SK-N-SH treated with all-trans-retinoic acid at 6 μM for 48 hours (cell line): ENCODE data around the gene CSN3.

Experiments
- ATAC-seq: fragments of 200-7000 bp; cut with Tn5 transposase; 3 replicates; pipeline ENCODE4 v1.9.1; 2020; ENCODE audit warnings: mild to moderate bottlenecking, moderate library complexity
- ARNTL ChIP-seq: fragments of 450-650 bp; formaldehyde crosslinking; IDR thresholded peaks from 2 replicates; pipeline ENCODE4 v1.5.0; 2020; ENCODE audit warnings: low read depth, mild to moderate bottlenecking, moderate library complexity, borderline replicate concordance
- BACH2 ChIP-seq: fragments of 250-450 bp; sonication (Bioruptor Pico); IDR thresholded peaks from 2 replicates; pipeline ENCODE4 v1.9.0; 2021; ENCODE audit warnings: mild to moderate bottlenecking, borderline replicate concordance
- CSDC2 ChIP-seq: fragments of 250-450 bp; sonication (Bioruptor Pico); IDR thresholded peaks from 2 replicates; pipeline ENCODE4 v1.5.0; 2020; ENCODE audit warnings: mild to moderate bottlenecking, moderate library complexity
- ISL1 ChIP-seq: fragments of 250-450 bp; sonication (Bioruptor Pico); IDR thresholded peaks from 2 replicates; pipeline ENCODE4 v2.1.2; 2022; ENCODE audit warnings: mild to moderate bottlenecking, moderate library complexity
- OSR1 ChIP-seq: fragments of 250-450 bp; sonication (Bioruptor Pico); IDR thresholded peaks from 2 replicates; pipeline ENCODE4 v1.8.0; 2022; ENCODE audit warnings: moderate library complexity, mild to moderate bottlenecking, inconsistent platforms
- PPARA ChIP-seq: fragments of 250-450 bp; sonication (Bioruptor Pico); IDR thresholded peaks from 2 replicates; pipeline ENCODE4 v1.5.0; 2020; ENCODE audit warnings: mild to moderate bottlenecking, borderline replicate concordance
- RARB ChIP-seq: fragments of 250-450 bp; sonication (Bioruptor Pico); IDR thresholded peaks from 2 replicates; pipeline ENCODE4 v1.8.0; 2021; ENCODE audit warnings: mild to moderate bottlenecking, moderate library complexity
- TCF4 ChIP-seq: fragments of 250-450 bp; sonication (Bioruptor Pico); IDR thresholded peaks from 2 replicates; pipeline ENCODE4 v1.8.0; 2021; ENCODE audit warnings: mild to moderate bottlenecking, moderate library complexity, borderline replicate concordance
- TOX ChIP-seq: fragments of 250-450 bp; sonication (Bioruptor Pico); IDR thresholded peaks from 2 replicates; pipeline ENCODE4 v1.8.0; 2021; ENCODE audit warnings: mild to moderate bottlenecking, moderate library complexity, borderline replicate concordance
- ZC3H10 ChIP-seq: fragments of 250-450 bp; sonication (Bioruptor Pico); IDR thresholded peaks from 2 replicates; pipeline ENCODE4 v1.5.1; 2021; ENCODE audit warnings: mild to moderate bottlenecking, moderate library complexity
- ZFP30 ChIP-seq: fragments of 450-650 bp; formaldehyde crosslinking; IDR thresholded peaks from 2 replicates; pipeline ENCODE4 v1.5.0; 2022; ENCODE audit warnings: mild to moderate bottlenecking, moderate library complexity
- ZNF565 ChIP-seq: fragments of 450-650 bp; formaldehyde crosslinking; conservative IDR thresholded peaks from 2 replicates; pipeline ENCODE4 v1.5.0; 2020; ENCODE audit warnings: low read depth, mild to moderate bottlenecking, moderate library complexity
- ZNF70 ChIP-seq: fragments of 450-650 bp; formaldehyde crosslinking; IDR thresholded peaks from 2 replicates; pipeline ENCODE4 v1.5.0; 2020; ENCODE audit warnings: mild to moderate bottlenecking, moderate library complexity
- ZNF8 ChIP-seq: fragments of 450-650 bp; formaldehyde crosslinking; IDR thresholded peaks from 2 replicates; pipeline ENCODE4 v1.5.0; 2020; ENCODE audit warnings: mild to moderate bottlenecking, moderate library complexity
- TF ChIP-seq, protein P1 (sequence below): fragments of 250-450 bp; sonication (Bioruptor Pico); IDR thresholded peaks from 2 replicates; pipeline ENCODE4 v1.8.0; 2021; ENCODE audit warnings: low read depth, mild to moderate bottlenecking, moderate library complexity, borderline replicate concordance
- TF ChIP-seq, protein P2 (sequence below): fragments of 250-450 bp; sonication (Bioruptor Pico); IDR thresholded peaks from 2 replicates; pipeline ENCODE4 v1.5.1; 2021; ENCODE audit warnings: mild to moderate bottlenecking, moderate library complexity
- TF ChIP-seq, protein P3 (sequence below): fragments of 250-450 bp; sonication (Bioruptor Pico); IDR thresholded peaks from 2 replicates; pipeline ENCODE4 v1.5.1; 2020; ENCODE audit warnings: low read depth, mild to moderate bottlenecking, moderate library complexity
- TF ChIP-seq, protein P4 (sequence below): fragments of 250-450 bp; sonication (Bioruptor Pico); IDR thresholded peaks from 2 replicates; pipeline ENCODE4 v1.5.0; 2020; ENCODE audit warnings: mild to moderate bottlenecking, moderate library complexity
- TF ChIP-seq, protein P5 (sequence below): fragments of 250-450 bp; sonication (Bioruptor Pico); IDR thresholded peaks from 2 replicates; pipeline ENCODE4 v1.8.0; 2020; ENCODE audit warnings: mild to moderate bottlenecking, moderate library complexity, borderline replicate concordance

CSN3 gene

DNA sequence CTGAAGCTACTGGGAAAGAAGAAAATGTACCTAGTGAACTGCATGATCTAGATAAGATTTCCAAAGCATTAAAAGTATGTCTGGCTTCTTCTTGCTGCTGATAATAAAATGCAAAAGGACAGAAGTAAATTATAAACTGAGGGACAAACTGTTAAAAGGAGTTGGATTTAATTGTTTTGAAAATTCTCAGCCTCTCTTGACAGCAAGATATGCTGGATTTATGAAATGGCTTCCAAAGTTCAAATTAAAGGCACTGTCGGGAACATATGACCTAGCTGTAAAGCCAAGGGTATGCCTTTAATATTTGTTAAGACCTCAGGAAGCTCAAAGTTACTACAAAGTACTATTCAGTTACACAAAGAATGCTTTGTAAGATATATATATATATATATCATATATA, 46.3 kb downstream of the CSN3 start:
- no peak for ATAC-seq
- TF ChIP-seq TCF4 (CRISPR knock-in tag) (no peak), CSDC2 (CRISPR knock-in tag) (no peak), ZFP30 (CRISPR knock-in tag) (no peak), ARNTL (no peak)

DNA sequence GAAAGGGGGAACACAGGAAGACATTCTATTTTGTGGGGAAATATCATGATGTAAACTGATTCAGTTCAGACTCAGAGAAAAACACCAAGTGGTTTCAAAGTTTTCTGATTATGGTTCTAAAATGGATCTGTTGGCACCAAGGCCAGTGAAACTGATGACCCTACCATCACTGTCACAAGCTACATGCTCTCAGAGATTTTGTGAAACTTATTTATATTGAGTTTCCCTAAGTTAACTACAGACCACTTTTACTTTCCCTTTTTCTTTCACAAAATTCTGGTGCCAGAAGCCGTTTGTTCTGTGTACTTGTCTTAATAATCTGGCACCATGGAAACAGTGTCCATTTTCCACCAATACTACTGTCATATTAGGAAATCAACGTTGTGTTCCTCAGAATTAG, 48.9 kb downstream of the CSN3 start:
- ATAC-seq = no peak
- no peak for TF ChIP-seq ZNF70
- no peak for TF ChIP-seq CSDC2 (CRISPR knock-in tag)
- no peak for TF ChIP-seq ZNF8 (CRISPR knock-in tag)
- TF ChIP-seq, protein P1, sequence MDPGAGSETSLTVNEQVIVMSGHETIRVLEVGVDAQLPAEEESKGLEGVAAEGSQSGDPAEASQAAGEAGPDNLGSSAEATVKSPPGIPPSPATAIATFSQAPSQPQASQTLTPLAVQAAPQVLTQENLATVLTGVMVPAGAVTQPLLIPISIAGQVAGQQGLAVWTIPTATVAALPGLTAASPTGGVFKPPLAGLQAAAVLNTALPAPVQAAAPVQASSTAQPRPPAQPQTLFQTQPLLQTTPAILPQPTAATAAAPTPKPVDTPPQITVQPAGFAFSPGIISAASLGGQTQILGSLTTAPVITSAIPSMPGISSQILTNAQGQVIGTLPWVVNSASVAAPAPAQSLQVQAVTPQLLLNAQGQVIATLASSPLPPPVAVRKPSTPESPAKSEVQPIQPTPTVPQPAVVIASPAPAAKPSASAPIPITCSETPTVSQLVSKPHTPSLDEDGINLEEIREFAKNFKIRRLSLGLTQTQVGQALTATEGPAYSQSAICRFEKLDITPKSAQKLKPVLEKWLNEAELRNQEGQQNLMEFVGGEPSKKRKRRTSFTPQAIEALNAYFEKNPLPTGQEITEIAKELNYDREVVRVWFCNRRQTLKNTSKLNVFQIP (CRISPR knock-in tag) = no peak
- no peak for TF ChIP-seq TOX (CRISPR knock-in tag)
- TF ChIP-seq, protein P2, sequence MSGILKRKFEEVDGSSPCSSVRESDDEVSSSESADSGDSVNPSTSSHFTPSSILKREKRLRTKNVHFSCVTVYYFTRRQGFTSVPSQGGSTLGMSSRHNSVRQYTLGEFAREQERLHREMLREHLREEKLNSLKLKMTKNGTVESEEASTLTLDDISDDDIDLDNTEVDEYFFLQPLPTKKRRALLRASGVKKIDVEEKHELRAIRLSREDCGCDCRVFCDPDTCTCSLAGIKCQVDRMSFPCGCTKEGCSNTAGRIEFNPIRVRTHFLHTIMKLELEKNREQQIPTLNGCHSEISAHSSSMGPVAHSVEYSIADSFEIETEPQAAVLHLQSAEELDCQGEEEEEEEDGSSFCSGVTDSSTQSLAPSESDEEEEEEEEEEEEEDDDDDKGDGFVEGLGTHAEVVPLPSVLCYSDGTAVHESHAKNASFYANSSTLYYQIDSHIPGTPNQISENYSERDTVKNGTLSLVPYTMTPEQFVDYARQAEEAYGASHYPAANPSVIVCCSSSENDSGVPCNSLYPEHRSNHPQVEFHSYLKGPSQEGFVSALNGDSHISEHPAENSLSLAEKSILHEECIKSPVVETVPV (CRISPR knock-in tag) = no peak
- TF ChIP-seq ZC3H10 = no peak
- TF ChIP-seq ZNF565 = no peak
- TF ChIP-seq, protein P3, sequence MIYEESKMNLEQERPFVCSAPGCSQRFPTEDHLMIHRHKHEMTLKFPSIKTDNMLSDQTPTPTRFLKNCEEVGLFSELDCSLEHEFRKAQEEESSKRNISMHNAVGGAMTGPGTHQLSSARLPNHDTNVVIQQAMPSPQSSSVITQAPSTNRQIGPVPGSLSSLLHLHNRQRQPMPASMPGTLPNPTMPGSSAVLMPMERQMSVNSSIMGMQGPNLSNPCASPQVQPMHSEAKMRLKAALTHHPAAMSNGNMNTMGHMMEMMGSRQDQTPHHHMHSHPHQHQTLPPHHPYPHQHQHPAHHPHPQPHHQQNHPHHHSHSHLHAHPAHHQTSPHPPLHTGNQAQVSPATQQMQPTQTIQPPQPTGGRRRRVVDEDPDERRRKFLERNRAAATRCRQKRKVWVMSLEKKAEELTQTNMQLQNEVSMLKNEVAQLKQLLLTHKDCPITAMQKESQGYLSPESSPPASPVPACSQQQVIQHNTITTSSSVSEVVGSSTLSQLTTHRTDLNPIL (CRISPR knock-in tag) = no peak
- TF ChIP-seq RARB (CRISPR knock-in tag) = no peak
- TF ChIP-seq PPARA (CRISPR knock-in tag) = no peak

DNA sequence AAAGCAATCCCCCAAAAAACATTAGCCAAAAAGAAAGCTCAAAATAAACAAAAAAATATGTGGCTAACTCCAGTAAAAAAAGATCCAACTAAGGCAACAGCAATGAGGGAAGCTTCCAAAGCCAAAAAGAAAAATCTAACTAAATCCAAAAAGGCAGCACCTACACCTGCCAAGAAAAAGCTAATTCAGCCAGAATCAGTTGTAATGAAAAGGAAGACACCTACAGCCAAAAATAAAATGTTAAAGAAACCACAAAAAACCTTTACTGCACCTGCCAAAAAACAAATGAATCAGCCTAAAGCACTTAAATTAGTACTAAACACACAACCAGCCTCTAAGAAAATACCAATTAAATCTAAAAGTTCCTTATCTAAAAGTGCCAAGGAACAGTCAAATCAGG, 55.2 kb downstream of the CSN3 start:
- no peak for TF ChIP-seq ARNTL
- TF ChIP-seq, protein P4, sequence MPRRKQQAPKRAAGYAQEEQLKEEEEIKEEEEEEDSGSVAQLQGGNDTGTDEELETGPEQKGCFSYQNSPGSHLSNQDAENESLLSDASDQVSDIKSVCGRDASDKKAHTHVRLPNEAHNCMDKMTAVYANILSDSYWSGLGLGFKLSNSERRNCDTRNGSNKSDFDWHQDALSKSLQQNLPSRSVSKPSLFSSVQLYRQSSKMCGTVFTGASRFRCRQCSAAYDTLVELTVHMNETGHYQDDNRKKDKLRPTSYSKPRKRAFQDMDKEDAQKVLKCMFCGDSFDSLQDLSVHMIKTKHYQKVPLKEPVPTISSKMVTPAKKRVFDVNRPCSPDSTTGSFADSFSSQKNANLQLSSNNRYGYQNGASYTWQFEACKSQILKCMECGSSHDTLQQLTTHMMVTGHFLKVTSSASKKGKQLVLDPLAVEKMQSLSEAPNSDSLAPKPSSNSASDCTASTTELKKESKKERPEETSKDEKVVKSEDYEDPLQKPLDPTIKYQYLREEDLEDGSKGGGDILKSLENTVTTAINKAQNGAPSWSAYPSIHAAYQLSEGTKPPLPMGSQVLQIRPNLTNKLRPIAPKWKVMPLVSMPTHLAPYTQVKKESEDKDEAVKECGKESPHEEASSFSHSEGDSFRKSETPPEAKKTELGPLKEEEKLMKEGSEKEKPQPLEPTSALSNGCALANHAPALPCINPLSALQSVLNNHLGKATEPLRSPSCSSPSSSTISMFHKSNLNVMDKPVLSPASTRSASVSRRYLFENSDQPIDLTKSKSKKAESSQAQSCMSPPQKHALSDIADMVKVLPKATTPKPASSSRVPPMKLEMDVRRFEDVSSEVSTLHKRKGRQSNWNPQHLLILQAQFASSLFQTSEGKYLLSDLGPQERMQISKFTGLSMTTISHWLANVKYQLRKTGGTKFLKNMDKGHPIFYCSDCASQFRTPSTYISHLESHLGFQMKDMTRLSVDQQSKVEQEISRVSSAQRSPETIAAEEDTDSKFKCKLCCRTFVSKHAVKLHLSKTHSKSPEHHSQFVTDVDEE (CRISPR knock-in tag) = no peak
- TF ChIP-seq ZNF8 (CRISPR knock-in tag) = no peak
- no peak for TF ChIP-seq ZNF565
- no peak for TF ChIP-seq BACH2 (CRISPR knock-in tag)
- no peak for TF ChIP-seq OSR1
- TF ChIP-seq RARB (CRISPR knock-in tag) = no peak
- TF ChIP-seq, all 23 proteins: peak for 0
- ATAC-seq = no peak

DNA sequence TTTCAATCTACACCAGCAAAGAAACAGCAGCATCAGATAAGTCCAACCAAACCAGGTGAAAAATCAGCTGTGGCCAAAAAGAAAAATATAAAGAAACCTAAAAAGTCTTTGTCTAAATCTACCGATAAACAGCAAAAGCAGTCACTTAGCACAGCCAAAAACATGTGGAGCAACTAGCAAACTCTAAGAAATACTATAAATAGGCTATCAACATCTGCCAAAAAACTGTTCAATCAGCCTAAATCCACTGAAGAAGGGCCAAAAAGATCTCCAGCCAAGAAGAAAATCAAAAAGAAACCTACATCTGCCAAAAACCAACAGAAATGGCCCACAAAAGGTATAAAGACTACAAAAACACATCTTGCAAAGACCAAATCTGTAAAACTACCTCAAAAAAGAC, 55.7 kb downstream of the CSN3 start:
- TF ChIP-seq, protein P2 (CRISPR knock-in tag) = no peak
- TF ChIP-seq RARB (CRISPR knock-in tag) (no peak), BACH2 (CRISPR knock-in tag) (no peak), TCF4 (CRISPR knock-in tag) (no peak)
- TF ChIP-seq, all 23 proteins: peak for 0
- no peak for ATAC-seq

DNA sequence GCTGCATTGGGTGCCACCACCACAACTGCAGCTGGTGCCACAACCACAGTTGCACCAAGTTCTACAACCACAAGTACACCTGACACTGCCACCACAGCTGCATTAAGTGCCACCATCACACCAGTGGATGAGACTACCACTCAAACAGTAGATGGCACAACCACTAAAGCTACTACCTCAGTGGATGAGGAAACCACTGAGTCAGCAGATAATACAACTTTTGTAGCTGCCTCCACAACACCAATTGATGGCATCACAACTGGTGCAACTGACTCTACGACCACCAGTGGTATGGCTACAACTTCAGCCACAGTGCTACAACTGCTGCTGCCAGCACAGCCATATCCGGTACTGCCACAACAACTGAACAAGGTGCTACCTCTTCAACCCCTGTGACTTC, 57.2 kb downstream of the CSN3 start:
- ATAC-seq = no peak
- no peak for TF ChIP-seq ZFP30 (CRISPR knock-in tag)
- TF ChIP-seq ISL1 (CRISPR knock-in tag) = no peak
- no peak for TF ChIP-seq CSDC2 (CRISPR knock-in tag)
- TF ChIP-seq, protein P1 (CRISPR knock-in tag) = no peak
- TF ChIP-seq, protein P5, sequence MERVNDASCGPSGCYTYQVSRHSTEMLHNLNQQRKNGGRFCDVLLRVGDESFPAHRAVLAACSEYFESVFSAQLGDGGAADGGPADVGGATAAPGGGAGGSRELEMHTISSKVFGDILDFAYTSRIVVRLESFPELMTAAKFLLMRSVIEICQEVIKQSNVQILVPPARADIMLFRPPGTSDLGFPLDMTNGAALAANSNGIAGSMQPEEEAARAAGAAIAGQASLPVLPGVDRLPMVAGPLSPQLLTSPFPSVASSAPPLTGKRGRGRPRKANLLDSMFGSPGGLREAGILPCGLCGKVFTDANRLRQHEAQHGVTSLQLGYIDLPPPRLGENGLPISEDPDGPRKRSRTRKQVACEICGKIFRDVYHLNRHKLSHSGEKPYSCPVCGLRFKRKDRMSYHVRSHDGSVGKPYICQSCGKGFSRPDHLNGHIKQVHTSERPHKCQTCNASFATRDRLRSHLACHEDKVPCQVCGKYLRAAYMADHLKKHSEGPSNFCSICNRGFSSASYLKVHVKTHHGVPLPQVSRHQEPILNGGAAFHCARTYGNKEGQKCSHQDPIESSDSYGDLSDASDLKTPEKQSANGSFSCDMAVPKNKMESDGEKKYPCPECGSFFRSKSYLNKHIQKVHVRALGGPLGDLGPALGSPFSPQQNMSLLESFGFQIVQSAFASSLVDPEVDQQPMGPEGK = no peak
- no peak for TF ChIP-seq ZC3H10
